HepG2 (cell line): ENCODE results near the gene RCOR1. TPM values are rescaled to one million over a fixed set of nuclear protein-coding genes. Genes with fewer than 3 reads are reported as not detected.

Experiments
- MBD4 ChIP-seq: IDR thresholded peaks from 2 replicates; pipeline ENCODE4 v1.6.1; 2012; ENCODE audit warnings: low read length, inconsistent platforms, borderline replicate concordance
- NFYB ChIP-seq: sonication (generic); formaldehyde crosslinking; IDR thresholded peaks from 2 replicates; pipeline ENCODE4 v1.4.0; 2020; ENCODE audit warnings: missing genetic modification reagents
- PAWR ChIP-seq: sonication (generic); formaldehyde crosslinking; IDR thresholded peaks from 2 replicates; pipeline ENCODE4 v1.4.0; 2020; ENCODE audit warnings: missing genetic modification reagents, mild to moderate bottlenecking, borderline replicate concordance
- RNF2 ChIP-seq: fragments of 450-650 bp; conservative IDR thresholded peaks from 2 replicates; pipeline ENCODE4 v1.6.1; 2016; ENCODE audit warnings: low read depth
- TBX2 ChIP-seq: sonication (generic); formaldehyde crosslinking; IDR thresholded peaks from 2 replicates; pipeline ENCODE4 v1.5.0; 2020; ENCODE audit warnings: missing genetic modification reagents, mild to moderate bottlenecking, borderline replicate concordance
- WIZ ChIP-seq: sonication (generic); formaldehyde crosslinking; IDR thresholded peaks from 2 replicates; pipeline ENCODE4 v1.5.1; 2020; ENCODE audit warnings: mild to moderate bottlenecking, missing genetic modification reagents
- ZNF503 ChIP-seq: sonication (generic); formaldehyde crosslinking; IDR thresholded peaks from 2 replicates; pipeline ENCODE4 v1.4.0; 2020; ENCODE audit warnings: missing genetic modification reagents
- ZNF556 ChIP-seq: sonication (generic); formaldehyde crosslinking; IDR thresholded peaks from 2 replicates; pipeline ENCODE4 v1.4.0; 2020; ENCODE audit warnings: mild to moderate bottlenecking, missing genetic modification reagents, borderline replicate concordance
- ZNF574 ChIP-seq: sonication (generic); formaldehyde crosslinking; IDR thresholded peaks from 2 replicates; pipeline ENCODE4 v1.4.0; 2020; ENCODE audit warnings: missing genetic modification reagents
- ZNF605 ChIP-seq: sonication (generic); formaldehyde crosslinking; IDR thresholded peaks from 2 replicates; pipeline ENCODE4 v1.8.0; 2022; ENCODE audit warnings: mild to moderate bottlenecking, missing genetic modification reagents
- polyA plus RNA-seq, 8 experiments: library from polyadenylated mRNA; depleted of rRNA in 3 of 8; stranded (reverse) in 7 of 8; unstranded in 1 of 8; fragments of >200 nt; fragmentation: Illumina TruSeq in 4 of 8; extraction: Trizol in 4 of 8; gene quantifications; 2 replicates each; pipeline versions ENCODE4 v1.2.1 to v1.2.3, GENCODE V29; 2011 to 2016; ENCODE audit warnings: low read depth in 4 of 8, missing spikeins in 1 of 8, mixed read lengths in 1 of 8; ENCODE audit not compliant: insufficient read depth in 1 of 8
- total RNA-seq, 5 experiments: library from RNA; depleted of rRNA; stranded (reverse); fragments of >200 nt; fragmentation: Illumina TruSeq; extraction: Trizol; gene quantifications; 2 replicates each; pipeline ENCODE4 v1.2.3, GENCODE V29; 2016; ENCODE audit warnings: low read depth in 1 of 5
- TF ChIP-seq, protein P1 (sequence below): sonication (generic); formaldehyde crosslinking; IDR thresholded peaks from 2 replicates; pipeline ENCODE4 v1.4.0; 2020; ENCODE audit warnings: missing genetic modification reagents, borderline replicate concordance
- TF ChIP-seq, protein P2 (sequence below): sonication (generic); formaldehyde crosslinking; IDR thresholded peaks from 2 replicates; pipeline ENCODE4 v1.5.0; 2020; ENCODE audit warnings: mild to moderate bottlenecking, missing genetic modification reagents
- TF ChIP-seq, protein P3 (sequence below): sonication (generic); formaldehyde crosslinking; IDR thresholded peaks from 2 replicates; pipeline ENCODE4 v1.5.1; 2020; ENCODE audit warnings: missing genetic modification reagents, mild to moderate bottlenecking, borderline replicate concordance

Gene RCOR1
- total and polyA plus RNA-seq, 2 of the 13 experiments (the other 11 are each of a cell fraction or from before 2014, with no cell fraction given), result 10.2 to 11.1 TPM

DNA sequence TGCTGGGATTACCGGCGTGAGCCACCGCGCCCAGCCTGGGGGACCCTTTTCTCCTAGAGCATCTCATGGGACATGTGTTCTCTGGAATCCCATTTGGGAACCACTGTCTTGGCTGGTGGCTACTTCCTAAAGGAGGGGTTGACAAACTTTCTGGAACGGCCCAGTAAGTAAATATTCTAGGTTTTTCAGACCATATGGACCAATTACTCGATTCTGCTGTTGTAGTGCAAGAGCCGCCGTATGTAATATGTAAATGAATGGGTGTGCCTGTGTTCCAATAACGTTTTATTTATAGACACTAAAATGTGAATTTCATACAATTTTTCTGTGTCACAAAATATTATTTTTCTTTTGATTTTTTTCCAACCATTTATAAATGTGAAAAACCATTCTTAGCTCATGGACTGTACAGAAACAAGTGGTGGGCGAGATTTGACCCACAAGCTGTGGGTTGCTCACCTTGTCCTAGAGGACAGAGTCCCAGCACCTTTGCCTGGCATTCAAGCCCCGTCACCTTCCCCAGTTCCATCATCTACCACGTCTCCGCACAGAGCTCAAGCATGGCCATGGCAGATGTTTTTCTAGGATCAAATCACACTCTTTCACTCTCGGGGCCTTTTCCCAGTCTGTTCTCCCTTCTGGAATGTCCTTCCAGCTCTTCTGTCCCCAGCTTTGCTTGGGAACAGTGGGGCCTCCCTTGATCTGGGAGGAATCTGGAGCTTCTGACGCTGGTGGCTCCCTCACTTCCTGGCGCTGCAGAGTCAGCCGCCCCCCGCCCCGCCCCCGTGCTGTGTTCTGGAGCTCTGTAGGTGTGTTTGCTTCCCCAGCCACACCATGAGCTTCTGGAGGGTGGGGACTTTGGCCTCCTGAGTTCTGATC is 17.9 kb upstream of the RCOR1 start (continued):
- TF ChIP-seq ZNF503 (CRISPR knock-in tag) (no peak), WIZ (CRISPR knock-in tag) (no peak), ZNF556 (CRISPR knock-in tag) (peak; percentile 56; the same call in 1 of the 2 replicates), TBX2 (peak; percentile 67), ZNF574 (CRISPR knock-in tag) (peak; percentile 61; the same call in 1 of the 2 replicates), NFYB (0 out of 2 replicates have a peak, but pooled peaks have one; percentile 23), PAWR (CRISPR knock-in tag) (no peak), ZNF605 (CRISPR knock-in tag) (peak; percentile 63; the same call in 1 of the 2 replicates), RNF2 (no peak), MBD4 (no peak)
- TF ChIP-seq, protein P1, sequence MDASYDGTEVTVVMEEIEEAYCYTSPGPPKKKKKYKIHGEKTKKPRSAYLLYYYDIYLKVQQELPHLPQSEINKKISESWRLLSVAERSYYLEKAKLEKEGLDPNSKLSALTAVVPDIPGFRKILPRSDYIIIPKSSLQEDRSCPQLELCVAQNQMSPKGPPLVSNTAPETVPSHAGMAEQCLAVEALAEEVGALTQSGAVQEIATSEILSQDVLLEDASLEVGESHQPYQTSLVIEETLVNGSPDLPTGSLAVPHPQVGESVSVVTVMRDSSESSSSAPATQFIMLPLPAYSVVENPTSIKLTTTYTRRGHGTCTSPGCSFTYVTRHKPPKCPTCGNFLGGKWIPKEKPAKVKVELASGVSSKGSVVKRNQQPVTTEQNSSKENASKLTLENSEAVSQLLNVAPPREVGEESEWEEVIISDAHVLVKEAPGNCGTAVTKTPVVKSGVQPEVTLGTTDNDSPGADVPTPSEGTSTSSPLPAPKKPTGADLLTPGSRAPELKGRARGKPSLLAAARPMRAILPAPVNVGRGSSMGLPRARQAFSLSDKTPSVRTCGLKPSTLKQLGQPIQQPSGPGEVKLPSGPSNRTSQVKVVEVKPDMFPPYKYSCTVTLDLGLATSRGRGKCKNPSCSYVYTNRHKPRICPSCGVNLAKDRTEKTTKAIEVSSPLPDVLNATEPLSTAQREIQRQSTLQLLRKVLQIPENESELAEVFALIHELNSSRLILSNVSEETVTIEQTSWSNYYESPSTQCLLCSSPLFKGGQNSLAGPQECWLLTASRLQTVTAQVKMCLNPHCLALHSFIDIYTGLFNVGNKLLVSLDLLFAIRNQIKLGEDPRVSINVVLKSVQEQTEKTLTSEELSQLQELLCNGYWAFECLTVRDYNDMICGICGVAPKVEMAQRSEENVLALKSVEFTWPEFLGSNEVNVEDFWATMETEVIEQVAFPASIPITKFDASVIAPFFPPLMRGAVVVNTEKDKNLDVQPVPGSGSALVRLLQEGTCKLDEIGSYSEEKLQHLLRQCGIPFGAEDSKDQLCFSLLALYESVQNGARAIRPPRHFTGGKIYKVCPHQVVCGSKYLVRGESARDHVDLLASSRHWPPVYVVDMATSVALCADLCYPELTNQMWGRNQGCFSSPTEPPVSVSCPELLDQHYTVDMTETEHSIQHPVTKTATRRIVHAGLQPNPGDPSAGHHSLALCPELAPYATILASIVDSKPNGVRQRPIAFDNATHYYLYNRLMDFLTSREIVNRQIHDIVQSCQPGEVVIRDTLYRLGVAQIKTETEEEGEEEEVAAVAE (CRISPR knock-in tag), result peak; percentile 58; the same call in 1 of the 2 replicates
- TF ChIP-seq, protein P2, sequence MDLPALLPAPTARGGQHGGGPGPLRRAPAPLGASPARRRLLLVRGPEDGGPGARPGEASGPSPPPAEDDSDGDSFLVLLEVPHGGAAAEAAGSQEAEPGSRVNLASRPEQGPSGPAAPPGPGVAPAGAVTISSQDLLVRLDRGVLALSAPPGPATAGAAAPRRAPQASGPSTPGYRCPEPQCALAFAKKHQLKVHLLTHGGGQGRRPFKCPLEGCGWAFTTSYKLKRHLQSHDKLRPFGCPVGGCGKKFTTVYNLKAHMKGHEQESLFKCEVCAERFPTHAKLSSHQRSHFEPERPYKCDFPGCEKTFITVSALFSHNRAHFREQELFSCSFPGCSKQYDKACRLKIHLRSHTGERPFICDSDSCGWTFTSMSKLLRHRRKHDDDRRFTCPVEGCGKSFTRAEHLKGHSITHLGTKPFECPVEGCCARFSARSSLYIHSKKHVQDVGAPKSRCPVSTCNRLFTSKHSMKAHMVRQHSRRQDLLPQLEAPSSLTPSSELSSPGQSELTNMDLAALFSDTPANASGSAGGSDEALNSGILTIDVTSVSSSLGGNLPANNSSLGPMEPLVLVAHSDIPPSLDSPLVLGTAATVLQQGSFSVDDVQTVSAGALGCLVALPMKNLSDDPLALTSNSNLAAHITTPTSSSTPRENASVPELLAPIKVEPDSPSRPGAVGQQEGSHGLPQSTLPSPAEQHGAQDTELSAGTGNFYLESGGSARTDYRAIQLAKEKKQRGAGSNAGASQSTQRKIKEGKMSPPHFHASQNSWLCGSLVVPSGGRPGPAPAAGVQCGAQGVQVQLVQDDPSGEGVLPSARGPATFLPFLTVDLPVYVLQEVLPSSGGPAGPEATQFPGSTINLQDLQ, result no peak
- TF ChIP-seq, protein P3, sequence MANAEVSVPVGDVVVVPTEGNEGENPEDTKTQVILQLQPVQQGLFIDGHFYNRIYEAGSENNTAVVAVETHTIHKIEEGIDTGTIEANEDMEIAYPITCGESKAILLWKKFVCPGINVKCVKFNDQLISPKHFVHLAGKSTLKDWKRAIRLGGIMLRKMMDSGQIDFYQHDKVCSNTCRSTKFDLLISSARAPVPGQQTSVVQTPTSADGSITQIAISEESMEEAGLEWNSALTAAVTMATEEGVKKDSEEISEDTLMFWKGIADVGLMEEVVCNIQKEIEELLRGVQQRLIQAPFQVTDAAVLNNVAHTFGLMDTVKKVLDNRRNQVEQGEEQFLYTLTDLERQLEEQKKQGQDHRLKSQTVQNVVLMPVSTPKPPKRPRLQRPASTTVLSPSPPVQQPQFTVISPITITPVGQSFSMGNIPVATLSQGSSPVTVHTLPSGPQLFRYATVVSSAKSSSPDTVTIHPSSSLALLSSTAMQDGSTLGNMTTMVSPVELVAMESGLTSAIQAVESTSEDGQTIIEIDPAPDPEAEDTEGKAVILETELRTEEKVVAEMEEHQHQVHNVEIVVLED (CRISPR knock-in tag), result peak; percentile 49; the same call in 1 of the 2 replicates
